Stimulated activated CD4-positive, alpha-beta T cell treated with anti-CD3 and anti-CD28 coated beads, Interleukin-1b, Interleukin-23, amount 100 ng/mL, for 1 hour (primary cell): Measurements from ENCODE around the gene TMEM59.
"Not testable (repeated sequence)": the region's sequence is repeated elsewhere in the genome, so short reads cannot be mapped to it uniquely, and the experiment has no call there.

Experiments used
- DNase-seq, 2 donors: peaks; one replicate each; pipeline ENCODE4 v3.0.0-alpha.2; 2020; ENCODE audit warnings: low read depth in 2 of 2

TMEM59 gene

DNA sequence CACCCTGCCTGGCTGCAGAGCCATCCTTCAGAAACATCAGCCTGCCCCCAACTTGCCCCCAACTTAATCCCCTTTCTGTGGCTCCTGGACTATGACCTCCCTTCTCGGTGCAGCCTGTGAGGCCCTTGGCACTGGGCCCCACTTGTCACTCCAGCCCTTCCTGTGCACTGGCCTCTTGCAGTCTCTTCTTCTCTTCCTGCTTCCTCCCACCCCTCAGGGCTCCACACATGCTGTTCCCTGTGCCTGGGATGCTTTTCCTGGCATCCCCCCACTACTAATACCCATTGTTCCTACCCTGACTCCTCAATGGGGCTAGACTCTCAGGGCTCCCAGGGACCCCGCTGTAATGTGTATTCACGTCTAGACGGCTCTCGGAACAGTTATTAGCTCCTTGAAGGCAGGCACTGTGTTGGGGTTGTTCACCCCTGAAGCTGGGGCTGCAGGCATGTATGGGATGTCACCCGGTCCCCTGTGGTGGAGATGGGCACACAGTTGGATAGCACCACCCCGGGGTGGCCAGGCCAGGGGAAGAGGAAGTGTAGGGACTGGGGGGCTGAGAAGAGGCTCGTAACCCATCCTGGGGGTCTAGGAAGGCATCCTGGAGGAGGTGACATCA lies 39.5 kb downstream of the TMEM59 start:
- no peak for DNase-seq

DNA sequence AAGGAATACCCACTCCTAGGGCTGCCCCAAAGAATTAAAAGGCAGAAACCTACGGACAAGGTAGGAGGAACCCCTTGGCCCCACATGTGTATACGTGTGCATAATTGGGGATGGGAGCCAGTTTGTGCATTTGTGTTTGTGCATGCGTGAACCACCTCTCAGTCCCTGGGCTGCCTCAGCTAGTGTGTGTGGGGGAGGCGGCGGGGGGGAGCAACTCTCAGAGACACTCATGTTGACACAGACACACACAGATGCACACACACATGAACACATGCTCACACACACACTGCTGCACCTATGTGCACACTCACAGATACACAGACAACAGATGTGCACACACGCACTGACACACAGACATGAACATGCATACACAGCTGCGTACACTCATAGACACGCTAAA lies 40.1 kb downstream of the TMEM59 start:
- DNase-seq = no peak

GRCh38 chr1:54012008-54012325 lies 41.0 kb downstream of the TMEM59 start:
- no peak for DNase-seq

GRCh38 chr1:54011316-54012007 lies 41.5 kb downstream of the TMEM59 start:
- no peak for DNase-seq

- no peak for DNase-seq
These were observed 42.4 kb downstream of the TMEM59 start for GRCh38 chr1:54010415-54011117.

GRCh38 chr1:54009406-54009805 lies 43.6 kb downstream of the TMEM59 start:
- DNase-seq = no peak

GRCh38 chr1:54008876-54009275 lies 44.1 kb downstream of the TMEM59 start:
- no peak for DNase-seq

DNA sequence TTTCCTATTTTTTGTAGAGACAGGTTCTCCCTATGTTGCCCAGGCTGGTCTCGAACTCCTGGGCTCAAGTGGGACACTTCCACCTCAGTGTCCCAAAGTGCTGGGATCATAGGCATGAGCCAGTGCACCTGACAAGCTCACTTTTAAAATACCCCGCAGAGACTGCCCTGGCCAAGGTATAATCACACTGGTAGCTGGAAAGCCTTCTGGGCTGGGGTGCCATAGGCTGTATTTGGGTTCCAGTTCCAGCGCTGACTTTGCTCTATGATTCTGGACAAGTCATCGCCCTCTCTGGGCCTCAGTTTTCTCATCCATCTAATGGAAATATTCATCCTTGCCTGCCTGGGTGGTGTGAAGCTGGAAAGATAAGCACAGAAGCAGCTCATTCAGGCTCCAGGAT lies 45.4 kb downstream of the TMEM59 start:
- no peak for DNase-seq

DNA sequence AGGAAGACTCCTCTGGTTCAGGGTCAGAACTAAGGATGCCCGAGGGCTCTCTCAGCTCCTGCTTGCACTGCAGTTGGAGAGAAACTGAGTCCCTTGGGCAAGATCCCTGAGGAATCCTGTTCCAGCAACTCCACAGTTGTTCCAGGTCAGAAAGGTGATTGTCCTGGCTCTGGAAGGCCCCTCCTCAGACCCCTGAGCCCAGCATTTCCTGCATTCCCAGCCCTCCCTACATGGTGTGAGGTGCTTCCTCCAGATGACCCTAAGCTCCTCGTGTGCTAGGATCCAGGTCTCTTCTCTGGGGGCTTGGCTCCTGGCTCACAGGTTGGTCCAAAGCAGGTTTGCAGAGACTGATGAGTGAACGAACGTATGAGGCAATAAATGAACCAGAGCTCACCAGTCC lies 46.5 kb downstream of the TMEM59 start:
- DNase-seq = no peak

DNA sequence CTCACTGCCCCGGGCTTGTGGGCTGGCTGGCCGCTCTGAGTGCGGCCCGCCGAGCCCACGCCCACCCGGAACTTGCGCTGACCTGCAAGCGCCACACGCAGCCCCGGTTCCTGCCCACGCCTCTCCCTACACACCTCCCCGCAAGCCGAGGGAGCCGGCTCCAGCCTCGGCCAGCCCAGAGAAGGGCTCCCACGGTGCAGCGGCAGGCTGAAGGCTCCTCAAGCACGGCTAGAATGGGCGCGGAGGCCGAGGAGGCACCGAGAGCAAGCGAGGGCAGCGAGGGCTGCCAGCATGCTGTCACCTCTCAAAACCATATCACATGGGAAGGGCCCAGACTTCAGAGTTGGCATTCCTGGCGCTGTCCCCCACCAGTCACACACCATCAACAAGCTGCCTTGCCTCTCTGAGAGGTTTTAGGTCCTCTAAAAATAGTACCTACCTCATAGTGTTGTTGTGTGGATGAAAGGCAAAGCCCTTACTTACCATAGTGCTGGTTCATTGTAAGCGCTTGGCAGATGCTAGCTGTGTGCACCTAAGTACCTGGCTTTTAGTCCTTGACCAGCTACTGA lies 48.4 kb downstream of the TMEM59 start:
- DNase-seq = no peak

GRCh38 chr1:54003750-54004480 lies 49.1 kb downstream of the TMEM59 start:
- not testable (repeated sequence) for DNase-seq

- no peak for DNase-seq
These were observed 49.8 kb downstream of the TMEM59 start for GRCh38 chr1:54003249-54003646.

DNA sequence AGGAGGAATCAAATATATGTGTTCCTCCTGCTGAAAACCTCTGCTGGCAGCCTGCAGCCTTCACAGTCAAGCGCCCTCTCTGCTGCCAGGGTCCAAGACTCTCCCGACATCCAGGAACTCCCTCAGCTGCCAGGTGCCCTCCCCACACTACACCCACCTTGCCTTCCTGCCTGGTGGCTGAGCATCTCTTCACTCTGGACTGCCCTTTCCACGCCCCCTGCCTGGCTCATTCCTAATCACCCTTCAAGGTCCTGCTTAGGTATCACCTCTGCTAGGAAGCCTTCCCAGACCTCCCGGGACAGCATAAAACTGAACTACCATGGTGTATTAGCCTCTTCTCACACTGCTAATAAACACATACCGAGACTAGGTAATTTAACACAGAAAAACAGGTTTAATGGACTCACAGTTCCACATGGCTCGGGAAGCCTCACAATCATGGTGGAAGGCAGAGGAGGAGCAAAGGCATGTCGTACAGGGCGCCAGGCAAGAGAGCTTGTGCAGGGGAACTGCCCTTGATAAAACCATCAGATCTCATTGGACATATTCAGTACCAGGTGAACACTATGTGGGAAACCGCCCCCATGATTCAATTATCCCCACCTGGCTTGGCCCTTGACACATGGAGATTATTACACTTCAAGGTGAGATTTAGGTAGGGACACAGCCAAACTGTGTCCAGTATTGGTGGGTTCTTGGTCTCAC lies 50.3 kb downstream of the TMEM59 start:
- DNase-seq = no peak

GRCh38 chr1:54001591-54001990 lies 51.4 kb downstream of the TMEM59 start:
- DNase-seq = no peak

- DNase-seq = no peak
These were observed 53.1 kb downstream of the TMEM59 start for GRCh38 chr1:53999920-54000319.

DNA sequence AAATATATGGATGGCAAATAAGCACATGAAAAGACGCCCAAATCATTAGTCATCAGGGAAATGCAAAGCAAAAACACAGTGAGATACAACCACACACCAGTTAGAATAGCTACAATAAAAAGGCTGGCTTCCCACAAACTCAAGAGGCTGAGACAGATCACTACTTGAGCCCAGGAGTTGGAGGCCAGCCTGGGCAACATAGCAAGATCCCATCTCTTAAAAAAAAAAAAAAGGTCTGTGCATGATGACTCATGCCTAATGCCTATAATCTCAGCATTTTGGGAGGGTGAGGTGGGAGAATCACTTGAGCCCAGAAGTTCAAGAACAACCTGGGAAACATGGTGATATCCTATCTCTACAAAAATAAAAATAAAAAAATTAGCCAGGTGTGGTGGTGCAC lies 54.8 kb downstream of the TMEM59 start:
- no peak for DNase-seq

DNA sequence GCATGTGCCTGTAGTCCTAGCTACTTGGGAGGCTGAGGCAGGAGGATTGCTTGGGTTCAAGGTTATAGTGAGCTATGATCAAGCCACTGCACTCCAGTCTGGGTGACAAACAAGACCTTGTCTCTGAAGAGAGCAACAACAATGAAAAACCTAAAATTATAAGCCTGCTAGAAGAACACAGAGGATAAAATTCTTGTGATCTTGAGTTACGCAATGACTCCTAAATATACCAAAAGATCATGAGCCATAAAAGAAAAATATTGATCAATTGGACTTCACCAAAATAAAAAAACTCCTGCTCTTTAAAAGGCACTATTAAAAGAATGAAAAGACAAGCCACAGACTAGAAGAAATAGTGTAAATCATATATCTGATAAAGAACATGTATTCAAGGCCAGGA lies 57.3 kb downstream of the TMEM59 start:
- DNase-seq = no peak

GRCh38 chr1:53994516-53994915 lies 58.5 kb downstream of the TMEM59 start:
- DNase-seq = not testable (repeated sequence)

DNA sequence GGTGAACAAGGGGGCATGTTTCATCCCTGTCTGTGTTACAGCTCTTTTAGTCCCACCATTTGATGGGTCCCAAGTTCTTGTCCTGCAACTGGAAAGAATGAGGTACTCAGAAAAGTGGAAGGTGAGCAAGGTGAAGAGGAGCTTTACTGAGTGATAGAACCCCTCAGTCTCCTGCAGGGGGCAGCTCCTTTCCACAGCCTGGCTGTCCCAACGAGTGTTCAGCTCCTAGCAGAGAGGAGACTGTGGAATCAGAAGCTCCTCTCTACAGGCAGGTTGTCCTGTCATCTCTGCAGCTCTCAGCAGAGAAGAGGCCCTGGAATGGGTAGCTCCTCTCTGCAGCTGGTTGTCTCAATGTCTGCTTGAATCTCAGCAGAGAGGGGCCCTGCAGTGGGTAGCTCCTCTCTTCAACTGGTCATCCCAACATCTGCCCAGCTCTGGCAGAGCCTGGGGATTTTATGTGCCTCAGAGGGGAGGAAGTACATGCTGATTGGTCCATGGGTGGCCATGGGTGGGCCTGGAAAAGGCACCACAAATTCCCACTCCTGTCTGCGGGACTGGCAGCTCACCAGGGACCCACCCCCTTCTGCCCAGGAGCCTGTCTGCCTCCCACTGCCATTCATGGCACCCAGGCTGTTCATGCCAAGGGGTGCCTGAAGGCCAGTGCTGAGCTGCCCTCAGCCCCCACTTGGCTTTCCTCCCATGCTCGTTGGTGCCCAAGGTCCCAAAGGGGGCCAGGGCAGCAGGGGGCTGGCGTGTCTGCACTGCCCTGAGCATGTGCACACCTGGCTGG lies 60.7 kb downstream of the TMEM59 start:
- no peak for DNase-seq

- no peak for DNase-seq
These were observed 65.1 kb downstream of the TMEM59 start for GRCh38 chr1:53987880-53988279.

DNA sequence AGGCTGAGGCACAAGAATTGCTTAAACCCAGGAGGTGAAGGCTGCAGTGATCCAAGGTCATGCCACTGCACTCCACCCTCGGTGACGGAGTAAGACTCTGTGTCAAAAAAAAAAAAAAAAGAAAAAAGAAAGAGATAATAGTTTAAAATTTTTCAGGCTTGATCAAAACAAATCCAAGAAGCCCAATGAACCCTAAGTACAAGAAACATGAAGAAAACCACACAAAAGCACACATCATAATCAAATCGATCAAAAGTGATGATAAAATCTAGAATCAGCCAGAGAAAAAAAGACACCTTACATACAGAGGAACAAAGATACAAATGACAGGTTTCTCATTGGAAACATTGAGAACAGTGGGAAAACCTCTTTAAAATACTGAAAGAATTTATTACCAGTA lies 66.5 kb downstream of the TMEM59 start:
- no peak for DNase-seq
